Measurements from ENCODE around the gene NR4A2.

NR4A2 gene

GRCh38 chr2:156332534-156333273, at the start of gene NR4A2:
Gene NR4A2 (minus strand): TSS chr2:156332721. CDS start chr2:156330186, 2,535 bp downstream.
- peak; percentile 81 for DNase-seq (ENCODE audit: low read depth)

- no peak for DNase-seq (ENCODE audit: low read depth)
Measured at GRCh38 chr2:156380117-156380645, 47.7 kb upstream of the NR4A2 start.

GRCh38 chr2:156379714-156380113, 47.2 kb upstream of the NR4A2 start:
- no peak for DNase-seq (ENCODE audit: low read depth)

- DNase-seq (ENCODE audit: low read depth) = no peak
Measured at GRCh38 chr2:156379071-156379470, 46.5 kb upstream of the NR4A2 start.

- no peak for DNase-seq (ENCODE audit: low read depth)
Measured at GRCh38 chr2:156366753-156367152, 34.2 kb upstream of the NR4A2 start.

GRCh38 chr2:156363141-156363540, 30.6 kb upstream of the NR4A2 start:
- no peak for DNase-seq (ENCODE audit: low read depth)

- no peak for DNase-seq (ENCODE audit: low read depth)
Measured at GRCh38 chr2:156356014-156356754, 23.7 kb upstream of the NR4A2 start.

- no peak for DNase-seq (ENCODE audit: low read depth)
Measured at GRCh38 chr2:156352911-156353310, 20.4 kb upstream of the NR4A2 start.

- no peak for DNase-seq (ENCODE audit: low read depth)
Measured at GRCh38 chr2:156350374-156351142, 18.0 kb upstream of the NR4A2 start.

GRCh38 chr2:156349605-156350004, 17.1 kb upstream of the NR4A2 start:
- DNase-seq (ENCODE audit: low read depth) = no peak

- no peak for DNase-seq (ENCODE audit: low read depth)
Measured at GRCh38 chr2:156349161-156349560, 16.6 kb upstream of the NR4A2 start.

- DNase-seq (ENCODE audit: low read depth) = no peak
Measured at GRCh38 chr2:156347431-156347830, 14.9 kb upstream of the NR4A2 start.

- DNase-seq (ENCODE audit: low read depth) = no peak
Measured at GRCh38 chr2:156346731-156347130, 14.2 kb upstream of the NR4A2 start.

- no peak for DNase-seq (ENCODE audit: low read depth)
Measured at GRCh38 chr2:156345582-156345981, 13.1 kb upstream of the NR4A2 start.

- DNase-seq (ENCODE audit: low read depth) = no peak
Measured at GRCh38 chr2:156343940-156344301, 11.4 kb upstream of the NR4A2 start.

GRCh38 chr2:156343096-156343939, 10.8 kb upstream of the NR4A2 start:
- DNase-seq (ENCODE audit: low read depth) = no peak

- peak; percentile 78 for DNase-seq (ENCODE audit: low read depth)
Measured at GRCh38 chr2:156342254-156343095, 10.0 kb upstream of the NR4A2 start.

- peak; percentile 71 for DNase-seq (ENCODE audit: low read depth)
Measured at GRCh38 chr2:156341452-156342253, 9.1 kb upstream of the NR4A2 start.

- no peak for DNase-seq (ENCODE audit: low read depth)
Measured at GRCh38 chr2:156340804-156341451, 8.4 kb upstream of the NR4A2 start.

Measured in stimulated activated CD8-positive, alpha-beta memory T cell treated with anti-CD3 and anti-CD28 coated beads, Interleukin-15, amount 100 ng/mL, for 1 hour (primary cell).